Measurements from ENCODE around the gene SLC25A52. TPM values are rescaled to one million over a fixed set of nuclear protein-coding genes. Genes with fewer than 3 reads are reported as not detected.

SLC25A52 gene
- total RNA-seq, 1 donor from 2014 or later, result not detected

GRCh38 chr18:31778391-31778950 lies 17.8 kb upstream of the SLC25A52 start:
- no peak for ATAC-seq
- peaks cover 21% of the 10 kb centered on the region for H3K9me3 ChIP-seq
- DNase-seq, result no peak
- H3K4me3 ChIP-seq, result no peak overlapping the region
- H3K27ac ChIP-seq, result no peak overlapping the region
- H3K4me1 ChIP-seq, result no peaks in the 10 kb centered on the region
- intact Hi-C loops (cut with DNase I), result no loop called here
- no peaks in the 10 kb centered on the region for H3K27me3 ChIP-seq (ENCODE audit: low read depth)
- H3K36me3 ChIP-seq, result no peaks in the 10 kb centered on the region
- TF ChIP-seq CTCF (IDR thresholded peaks at IDR 0.05), result no peak

GRCh38 chr18:31776093-31776492 lies 15.4 kb upstream of the SLC25A52 start:
- Histone ChIP-seq H3K4me3 (no peak overlapping the region), H3K36me3 (no peaks in the 10 kb centered on the region), H3K27me3 (ENCODE audit: low read depth) (no peaks in the 10 kb centered on the region), H3K9me3 (peaks cover 21% of the 10 kb centered on the region), H3K4me1 (no peaks in the 10 kb centered on the region), H3K27ac (no peak overlapping the region)
- TF ChIP-seq CTCF (IDR thresholded peaks at IDR 0.05), result no peak
- no peak for ATAC-seq
- DNase-seq, result no peak
- intact Hi-C loops (cut with DNase I), result no loop called here

- no peaks in the 10 kb centered on the region for H3K27me3 ChIP-seq (ENCODE audit: low read depth)
- intact Hi-C loops (cut with DNase I), result no loop called here
- ATAC-seq, result no peak
- no peak overlapping the region for H3K4me3 ChIP-seq
- no peak for DNase-seq
- H3K36me3 ChIP-seq, result no peaks in the 10 kb centered on the region
- H3K4me1 ChIP-seq, result no peaks in the 10 kb centered on the region
- no peak for TF ChIP-seq CTCF (IDR thresholded peaks at IDR 0.05)
- no peak overlapping the region for H3K27ac ChIP-seq
- peaks cover 21% of the 10 kb centered on the region for H3K9me3 ChIP-seq
Observed at GRCh38 chr18:31774962-31775361, 14.3 kb upstream of the SLC25A52 start.

GRCh38 chr18:31774477-31774785 lies 13.8 kb upstream of the SLC25A52 start:
- H3K9me3 ChIP-seq, result peaks cover 18% of the 10 kb centered on the region
- no peaks in the 10 kb centered on the region for H3K4me1 ChIP-seq
- no peak overlapping the region for H3K27ac ChIP-seq
- H3K4me3 ChIP-seq, result no peak overlapping the region
- DNase-seq (no peak), ATAC-seq (no peak)
- no peak for TF ChIP-seq CTCF (IDR thresholded peaks at IDR 0.05)
- no peaks in the 10 kb centered on the region for H3K36me3 ChIP-seq
- intact Hi-C loops (cut with DNase I), result no loop called here
- H3K27me3 ChIP-seq (ENCODE audit: low read depth), result no peaks in the 10 kb centered on the region

GRCh38 chr18:31773774-31774476 lies 13.2 kb upstream of the SLC25A52 start:
- peaks cover 13% of the 10 kb centered on the region for H3K9me3 ChIP-seq
- no peaks in the 10 kb centered on the region for H3K27me3 ChIP-seq (ENCODE audit: low read depth)
- DNase-seq, result no peak
- H3K36me3 ChIP-seq, result no peaks in the 10 kb centered on the region
- no peak for TF ChIP-seq CTCF (IDR thresholded peaks at IDR 0.05)
- no peak overlapping the region for H3K27ac ChIP-seq
- no peak for ATAC-seq
- intact Hi-C loops (cut with DNase I), result no loop called here
- no peak overlapping the region for H3K4me3 ChIP-seq
- no peaks in the 10 kb centered on the region for H3K4me1 ChIP-seq

Data from lower lobe of right lung (tissue), 2 donors.